Right lobe of liver (tissue), 6 donors: ENCODE data around the gene BLACAT1. TPM values are rescaled to one million over a fixed set of nuclear protein-coding genes. Genes with fewer than 3 reads are reported as not detected.

Source experiments
- ATAC-seq, 4 donors: fragments of 200-7000 bp; cut with Tn5 transposase; one replicate each; pipeline ENCODE4 v1.9.1; 2020; ENCODE audit warnings: mild to moderate bottlenecking in 4 of 4, moderate library complexity in 4 of 4
- DNase-seq, 3 donors: peaks; one replicate each; pipeline ENCODE4 v3.0.0-alpha.2; 2020
- H3K27ac ChIP-seq, 3 donors: fragments of 200-600 bp; one replicate each; pipeline ENCODE4 v1.8.0; 2022
- H3K27me3 ChIP-seq, 2 donors: fragments of 200-600 bp; one replicate each; pipeline ENCODE4 v1.8.0; 2022
- H3K36me3 ChIP-seq, 4 donors: fragments of 200-600 bp; sonication (generic) in 1 of 4; one replicate each; pipeline versions ENCODE4 v1.5.1 to v1.8.0; 2017 to 2022; ENCODE audit warnings: control low read depth in 1 of 4
- H3K4me1 ChIP-seq, 4 donors: fragments of 200-600 bp; sonication (generic) in 1 of 4; one replicate each; pipeline versions ENCODE4 v1.5.1 to v1.8.0; 2017 to 2022; ENCODE audit warnings: control low read depth in 1 of 4
- H3K4me3 ChIP-seq, 3 donors: fragments of 200-600 bp; one replicate each; pipeline ENCODE4 v1.8.0; 2022
- H3K9me3 ChIP-seq, 4 donors: fragments of 200-600 bp; sonication (generic) in 1 of 4; one replicate each; pipeline versions ENCODE4 v1.5.1 to v1.8.0; 2017 to 2022; ENCODE audit warnings: control low read depth in 1 of 4
- CTCF ChIP-seq, 4 donors: fragments of 200-600 bp in 3 of 4; fragments of 450-650 bp in 1 of 4; IDR thresholded peaks; one replicate each; pipeline versions ENCODE4 v1.5.1 to v1.8.0; 2016 to 2022; ENCODE audit warnings: antibody characterized with exemption in 4 of 4, mild to moderate bottlenecking in 2 of 4
- POLR2A ChIP-seq: fragments of 450-650 bp; IDR thresholded peaks from one replicate; pipeline ENCODE4 v1.6.1; 2017; ENCODE audit warnings: antibody characterized with exemption, mild to moderate bottlenecking
- WGBS: methylation state at CpG from one replicate; pipeline ENCODE4 v1.1.6; 2018; ENCODE audit warnings: low coverage, low lambda C conversion rate; ENCODE audit not compliant: insufficient coverage; ENCODE audit errors: missing lambda C conversion rate; 5-methylcytosine and 5-hydroxymethylcytosine counted together
- intact Hi-C, 2 donors: fragments of 100-400 bp; cut with DNase I; formaldehyde crosslinking; loops; one replicate each; pipeline versions ENCODE4 v1.11.2 to v1.14.1; 2022
- total RNA-seq, 6 experiments: library from RNA; depleted of rRNA in 2 of 6; stranded (reverse); fragments of >200 nt in 2 of 6; fragmentation: NEBNext Ultra II Directional in 3 of 6; extraction: Animal tissue kit (Norgen Biotek cat#: 25700) in 3 of 6; gene quantifications; one replicate each; pipeline versions ENCODE4 v1.1.0 to v1.2.4, GENCODE V29; 2016 to 2023
- donor health status: DM: no; HTN: yes; CAD: no.
- donor health status: DM: no; HTN: no; CAD: no.
- donor health status: DM: no; HTN: no; CAD: no.
- donor health status: DM: no; HTN: yes; CAD: no.
- donor health status: DM: no; HTN: yes; CAD: no.

The BLACAT1 gene
- total RNA-seq, 6 experiments from 2014 or later = 0.06 TPM; not detected in 5

GRCh38 chr1:205440476-205441317 lies 15.1 kb downstream of the BLACAT1 start:
- DNase-seq = no peak

GRCh38 chr1:205440121-205440475 lies 15.7 kb downstream of the BLACAT1 start:
- no peak overlapping the region for H3K27ac ChIP-seq
- no CpG with 5 or more reads among the region's 5 CpGs for WGBS
- no peak for DNase-seq

More at GRCh38 chr1:205440476-205441317, 15.1 kb downstream of the BLACAT1 start:
- 45% methylated on average over 6 of the region's 15 CpGs for WGBS
- TF ChIP-seq CTCF (IDR thresholded peaks at IDR 0.05) = no peak
- no peak for TF ChIP-seq POLR2A
- no peak overlapping the region for H3K27ac ChIP-seq
- H3K9me3 ChIP-seq = no peaks in the 10 kb centered on the region
- H3K36me3 ChIP-seq = no peaks in the 10 kb centered on the region
- peak; percentile 39 to 59 (median 50) for ATAC-seq
- intact Hi-C loops = no loop called here
- H3K27me3 ChIP-seq = no peaks in the 10 kb centered on the region
- no peaks in the 10 kb centered on the region for H3K4me1 ChIP-seq
- H3K4me3 ChIP-seq = no peak overlapping the region

GRCh38 chr1:205438213-205439158 lies 17.4 kb downstream of the BLACAT1 start:
- peak; percentile 39 to 63 (median 54) for TF ChIP-seq CTCF (IDR thresholded peaks at IDR 0.05)
- no peak for TF ChIP-seq POLR2A
- H3K27ac ChIP-seq = no peak overlapping the region
- intact Hi-C loops = no loop called here

More at GRCh38 chr1:205440121-205440475, 15.7 kb downstream of the BLACAT1 start:
- no peaks in the 10 kb centered on the region for H3K36me3 ChIP-seq
- TF ChIP-seq CTCF (IDR thresholded peaks at IDR 0.05) (no peak), POLR2A (no peak)
- ATAC-seq = no peak
- intact Hi-C loops = no loop called here
- H3K9me3 ChIP-seq = no peaks in the 10 kb centered on the region
- H3K27me3 ChIP-seq = no peaks in the 10 kb centered on the region
- no peak overlapping the region for H3K4me3 ChIP-seq
- H3K4me1 ChIP-seq = no peaks in the 10 kb centered on the region

GRCh38 chr1:205437570-205437969 lies 18.3 kb downstream of the BLACAT1 start:
- Histone ChIP-seq H3K27ac (no peak overlapping the region), H3K36me3 (no peaks in the 10 kb centered on the region), H3K4me3 (no peak overlapping the region), H3K27me3 (no peaks in the 10 kb centered on the region), H3K9me3 (no peaks in the 10 kb centered on the region), H3K4me1 (no peaks in the 10 kb centered on the region)
- DNase-seq (no peak), ATAC-seq (no peak)
- intact Hi-C loops = no loop called here
- WGBS = 80% methylated on average over 1 of the region's 2 CpGs
- TF ChIP-seq CTCF (IDR thresholded peaks at IDR 0.05) (no peak), POLR2A (no peak)

More at GRCh38 chr1:205438213-205439158, 17.4 kb downstream of the BLACAT1 start:
- no peak overlapping the region for H3K4me3 ChIP-seq
- H3K9me3 ChIP-seq = no peaks in the 10 kb centered on the region
- ATAC-seq (peak; percentile 66 to 86 (median 82)), DNase-seq (peak; percentile 73 to 80 (median 79))
- H3K27me3 ChIP-seq = no peaks in the 10 kb centered on the region
- no peaks in the 10 kb centered on the region for H3K36me3 ChIP-seq
- no peaks in the 10 kb centered on the region for H3K4me1 ChIP-seq
- WGBS = 41% methylated on average over 13 of the region's 13 CpGs
